ENCODE measurements around the gene ARID2. TPM values are rescaled to one million over a fixed set of nuclear protein-coding genes. Genes with fewer than 3 reads are reported as not detected.

ARID2 gene
- total and polyA plus RNA-seq, 2 of the 4 experiments (the other 2 are of a cell fraction) = 5.4 to 28.1 TPM

DNA sequence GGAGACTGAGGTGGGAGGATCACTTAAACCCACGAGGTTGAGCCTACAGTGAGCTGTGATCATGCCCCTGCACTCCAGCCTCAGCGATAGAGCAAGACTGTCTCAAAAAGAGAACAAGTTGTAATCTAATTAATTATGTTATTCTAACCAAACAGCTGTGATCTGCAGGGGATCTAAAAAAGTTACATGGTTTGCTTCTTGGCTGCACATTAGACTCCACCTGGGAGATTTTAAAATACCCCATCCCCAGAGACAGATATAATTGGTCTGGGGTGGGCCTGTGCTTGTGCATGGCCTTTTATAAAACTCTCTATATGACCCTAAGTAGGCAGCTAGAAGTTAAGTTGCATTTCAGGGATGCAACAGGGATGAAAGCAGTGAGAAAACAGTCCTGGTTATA lies 184.1 kb downstream of the ARID2 start:
- in situ Hi-C loops (cut with MboI; ENCODE audit: low sequenced_read_pairs) = no loop called here
- H2BK120ac ChIP-seq (ENCODE audit: low read depth, low read length) = no peak overlapping the region
- no peak overlapping the region for H3K4me3 ChIP-seq (ENCODE audit: insufficient read depth, low read depth, low read length)
- no peak overlapping the region for H4K91ac ChIP-seq (ENCODE audit: insufficient read depth, low read depth, low read length)
- H2AFZ ChIP-seq (replicated peaks; ENCODE audit: low read length, poor library complexity) = no peak overlapping the region
- DNase-seq (no peak), ATAC-seq (ENCODE audit: low read depth) (no peak)
- H3K27ac ChIP-seq (ENCODE audit: insufficient read depth, low read length) = no peak overlapping the region
- H2BK15ac ChIP-seq (ENCODE audit: low read depth, low read length) = no peak overlapping the region
- no peak overlapping the region for H3K56ac ChIP-seq (ENCODE audit: extremely low read depth, insufficient read depth, low read length)
- H3K4me1 ChIP-seq (ENCODE audit: control insufficient read depth, insufficient read depth, low read length) = peaks cover 11% of the 10 kb centered on the region
- H4K5ac ChIP-seq (ENCODE audit: low read depth, low read length) = no peak overlapping the region
- H3K9me1 ChIP-seq (ENCODE audit: insufficient read depth, low read length) = peaks cover 6% of the 10 kb centered on the region
- no peak overlapping the region for H2BK5ac ChIP-seq (ENCODE audit: low read depth, low read length, poor library complexity, severe bottlenecking)
- no CpG with 5 or more reads among the region's 2 CpGs for WGBS, 2 experiments (ENCODE audit: extremely low coverage in 2 of 2, insufficient read length in 1 of 2)
- TF ChIP-seq NFE2L2 (IDR thresholded peaks at IDR 0.05; ENCODE audit: low read depth, low read length) (no peak), POLR2A (IDR thresholded peaks at IDR 0.05; ENCODE audit: low read depth, low read length) (no peak), SMC3 (IDR thresholded peaks at IDR 0.05; ENCODE audit: low read depth, low read length) (no peak), MXI1 (IDR thresholded peaks at IDR 0.05; ENCODE audit: borderline replicate concordance, low read depth, low read length) (no peak), FOS (IDR thresholded peaks at IDR 0.05; ENCODE audit: low read depth, low read length) (no peak), BHLHE40 (IDR thresholded peaks at IDR 0.05; ENCODE audit: low read depth, low read length) (no peak), RCOR1 (IDR thresholded peaks at IDR 0.05; ENCODE audit: insufficient replicate concordance, low read length) (no peak), CEBPB (IDR thresholded peaks at IDR 0.05; ENCODE audit: low read depth, low read length) (no peak), CHD1 (IDR thresholded peaks at IDR 0.05; ENCODE audit: low read depth, low read length) (no peak), MAFK (IDR thresholded peaks at IDR 0.05; ENCODE audit: low read depth, low read length) (no peak), MAZ (IDR thresholded peaks at IDR 0.05; ENCODE audit: borderline replicate concordance, low read depth, low read length) (no peak), RAD21 (IDR thresholded peaks at IDR 0.05; ENCODE audit: low read length) (no peak), RFX5 (IDR thresholded peaks at IDR 0.05; ENCODE audit: low read depth, low read length) (no peak)
- TF ChIP-seq, protein P1, sequence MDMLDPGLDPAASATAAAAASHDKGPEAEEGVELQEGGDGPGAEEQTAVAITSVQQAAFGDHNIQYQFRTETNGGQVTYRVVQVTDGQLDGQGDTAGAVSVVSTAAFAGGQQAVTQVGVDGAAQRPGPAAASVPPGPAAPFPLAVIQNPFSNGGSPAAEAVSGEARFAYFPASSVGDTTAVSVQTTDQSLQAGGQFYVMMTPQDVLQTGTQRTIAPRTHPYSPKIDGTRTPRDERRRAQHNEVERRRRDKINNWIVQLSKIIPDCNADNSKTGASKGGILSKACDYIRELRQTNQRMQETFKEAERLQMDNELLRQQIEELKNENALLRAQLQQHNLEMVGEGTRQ (IDR thresholded peaks at IDR 0.05; ENCODE audit: low read depth, low read length) = no peak
- TF ChIP-seq, protein P2, sequence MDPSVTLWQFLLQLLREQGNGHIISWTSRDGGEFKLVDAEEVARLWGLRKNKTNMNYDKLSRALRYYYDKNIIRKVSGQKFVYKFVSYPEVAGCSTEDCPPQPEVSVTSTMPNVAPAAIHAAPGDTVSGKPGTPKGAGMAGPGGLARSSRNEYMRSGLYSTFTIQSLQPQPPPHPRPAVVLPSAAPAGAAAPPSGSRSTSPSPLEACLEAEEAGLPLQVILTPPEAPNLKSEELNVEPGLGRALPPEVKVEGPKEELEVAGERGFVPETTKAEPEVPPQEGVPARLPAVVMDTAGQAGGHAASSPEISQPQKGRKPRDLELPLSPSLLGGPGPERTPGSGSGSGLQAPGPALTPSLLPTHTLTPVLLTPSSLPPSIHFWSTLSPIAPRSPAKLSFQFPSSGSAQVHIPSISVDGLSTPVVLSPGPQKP (IDR thresholded peaks at IDR 0.05; ENCODE audit: borderline replicate concordance, low read depth, low read length) = no peak
- TF ChIP-seq, protein P3, sequence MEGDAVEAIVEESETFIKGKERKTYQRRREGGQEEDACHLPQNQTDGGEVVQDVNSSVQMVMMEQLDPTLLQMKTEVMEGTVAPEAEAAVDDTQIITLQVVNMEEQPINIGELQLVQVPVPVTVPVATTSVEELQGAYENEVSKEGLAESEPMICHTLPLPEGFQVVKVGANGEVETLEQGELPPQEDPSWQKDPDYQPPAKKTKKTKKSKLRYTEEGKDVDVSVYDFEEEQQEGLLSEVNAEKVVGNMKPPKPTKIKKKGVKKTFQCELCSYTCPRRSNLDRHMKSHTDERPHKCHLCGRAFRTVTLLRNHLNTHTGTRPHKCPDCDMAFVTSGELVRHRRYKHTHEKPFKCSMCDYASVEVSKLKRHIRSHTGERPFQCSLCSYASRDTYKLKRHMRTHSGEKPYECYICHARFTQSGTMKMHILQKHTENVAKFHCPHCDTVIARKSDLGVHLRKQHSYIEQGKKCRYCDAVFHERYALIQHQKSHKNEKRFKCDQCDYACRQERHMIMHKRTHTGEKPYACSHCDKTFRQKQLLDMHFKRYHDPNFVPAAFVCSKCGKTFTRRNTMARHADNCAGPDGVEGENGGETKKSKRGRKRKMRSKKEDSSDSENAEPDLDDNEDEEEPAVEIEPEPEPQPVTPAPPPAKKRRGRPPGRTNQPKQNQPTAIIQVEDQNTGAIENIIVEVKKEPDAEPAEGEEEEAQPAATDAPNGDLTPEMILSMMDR (conservative IDR thresholded peaks at IDR 0.05; ENCODE audit: low read depth, low read length) = no peak
- no peak overlapping the region for H2AK9ac ChIP-seq (replicated peaks; ENCODE audit: low read depth, low read length, poor library complexity)
- dilution Hi-C loops (cut with HindIII; ENCODE audit: low sequenced_read_pairs, unreplicated experiment) = no loop called here
- no peak overlapping the region for H2AK5ac ChIP-seq (ENCODE audit: low read depth, low read length)
- ChIA-PET POLR2A (ENCODE audit: unreplicated experiment) (no interaction called here), CTCF (no interaction called here)
- H3K14ac ChIP-seq (replicated peaks; ENCODE audit: low read depth, low read length) = no peak overlapping the region
- intact Hi-C loops (cut with micrococcal nuclease) = loop anchor here (5.0 kb wide), 1 partner anchor 74 kb away; no protein-coding TSS in a partner anchor
- no peaks in the 10 kb centered on the region for H3K9me3 ChIP-seq (ENCODE audit: control insufficient read depth, insufficient read depth, low read length)
- no peak overlapping the region for H3K4ac ChIP-seq (ENCODE audit: low read depth, low read length)
- no peak overlapping the region for H4K8ac ChIP-seq (ENCODE audit: low read depth in 2 of 2, low read length in 2 of 2)
- peaks cover 3% of the 10 kb centered on the region; the same call in 1 of the 2 replicates for H4K20me1 ChIP-seq (ENCODE audit: insufficient read depth, low read length)
- H3K9ac ChIP-seq (ENCODE audit: low read depth, low read length) = no peak overlapping the region
- BruUV-seq (replicated peaks) = no TSS peak
- H3K23ac ChIP-seq (ENCODE audit: low read depth, low read length) = no peak overlapping the region
- H2BK20ac ChIP-seq (ENCODE audit: low read depth, low read length) = no peak overlapping the region
- 0 out of 4 replicates have a peak, but pooled peaks cover 0 to 4% of the 10 kb centered on the region in 2 experiments for H3K79me1 ChIP-seq (ENCODE audit: low read depth in 1 of 2, low read length in 2 of 2)
- no peak overlapping the region for H3K18ac ChIP-seq (ENCODE audit: low read depth, low read length)
- peaks cover 3% of the 10 kb centered on the region; the same call in 1 of the 2 replicates for H3K36me3 ChIP-seq (ENCODE audit: control insufficient read depth, insufficient read depth, low read length)
- H3K27me3 ChIP-seq (ENCODE audit: control insufficient read depth, insufficient read depth, low read length) = no peaks in the 10 kb centered on the region
- H3K4me2 ChIP-seq (ENCODE audit: low read depth, low read length) = no peak overlapping the region
